NK-92 treated with Interleukin-12 subunit alpha and Interleukin-12 subunit beta, amount 100 ng/mL, for 24 hours (cell line): ENCODE measurements around the gene TMEM69.
"Not testable (repeated sequence)": the region's sequence is repeated elsewhere in the genome, so short reads cannot be mapped to it uniquely, and the experiment has no call there.

Source experiments
- DNase-seq: peaks from one replicate; lab custom pipeline; 2025; lab: John Stamatoyannopoulos, UW

TMEM69 gene, protein sequence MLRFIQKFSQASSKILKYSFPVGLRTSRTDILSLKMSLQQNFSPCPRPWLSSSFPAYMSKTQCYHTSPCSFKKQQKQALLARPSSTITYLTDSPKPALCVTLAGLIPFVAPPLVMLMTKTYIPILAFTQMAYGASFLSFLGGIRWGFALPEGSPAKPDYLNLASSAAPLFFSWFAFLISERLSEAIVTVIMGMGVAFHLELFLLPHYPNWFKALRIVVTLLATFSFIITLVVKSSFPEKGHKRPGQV

DNA sequence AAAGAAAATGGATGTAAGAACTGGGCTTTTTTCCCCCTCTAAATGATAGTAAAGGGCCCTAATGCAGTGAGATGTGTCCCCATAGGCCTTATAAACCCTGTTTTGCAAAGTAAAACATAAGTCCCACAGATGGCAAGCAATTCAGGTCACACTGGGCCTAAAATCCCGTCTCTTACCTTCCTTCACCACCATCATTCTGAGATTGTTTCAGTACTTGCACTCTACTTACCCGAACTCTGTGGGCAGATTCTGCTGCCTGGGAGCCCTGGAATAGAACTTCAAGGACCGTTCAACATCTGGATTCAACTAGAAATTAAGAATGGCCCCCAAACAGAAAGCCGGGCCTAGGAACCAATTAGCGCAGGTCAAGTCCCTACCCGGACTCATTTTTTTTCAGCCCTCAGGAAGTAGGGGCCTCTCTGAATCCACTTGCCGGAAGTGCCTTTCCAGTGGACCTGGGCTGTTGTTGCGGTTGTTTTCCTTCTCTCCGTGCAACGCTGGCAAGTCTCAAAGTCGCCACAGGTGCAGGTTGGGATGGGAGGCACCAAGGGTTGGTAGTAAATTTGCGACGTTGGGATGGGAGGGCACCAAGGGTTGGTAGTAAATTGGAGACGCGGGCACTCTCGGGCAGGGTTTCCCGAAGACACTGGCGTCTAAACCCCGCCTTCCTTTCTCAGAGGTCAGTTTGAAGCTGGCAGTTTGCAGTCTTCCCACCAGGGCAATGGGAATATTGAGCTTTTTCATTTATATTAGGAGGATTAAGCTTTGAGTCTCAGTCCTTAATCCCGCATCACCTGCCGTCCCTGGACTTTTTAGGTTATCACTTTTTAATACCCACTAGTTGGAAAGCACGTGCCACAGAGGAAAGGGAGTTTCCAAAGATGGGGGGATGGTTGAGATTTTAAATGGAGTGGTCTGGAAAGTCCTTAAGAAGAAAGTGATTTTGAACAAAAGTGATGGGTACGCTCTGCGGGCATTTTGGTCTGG lies at the start of gene TMEM69:
TSS of gene TMEM69 (plus strand) at position 428 of the 987 bp plus-strand sequence. CDS start 2,888 bp downstream, outside the sequence.
- DNase-seq, result peak; percentile 53

DNA sequence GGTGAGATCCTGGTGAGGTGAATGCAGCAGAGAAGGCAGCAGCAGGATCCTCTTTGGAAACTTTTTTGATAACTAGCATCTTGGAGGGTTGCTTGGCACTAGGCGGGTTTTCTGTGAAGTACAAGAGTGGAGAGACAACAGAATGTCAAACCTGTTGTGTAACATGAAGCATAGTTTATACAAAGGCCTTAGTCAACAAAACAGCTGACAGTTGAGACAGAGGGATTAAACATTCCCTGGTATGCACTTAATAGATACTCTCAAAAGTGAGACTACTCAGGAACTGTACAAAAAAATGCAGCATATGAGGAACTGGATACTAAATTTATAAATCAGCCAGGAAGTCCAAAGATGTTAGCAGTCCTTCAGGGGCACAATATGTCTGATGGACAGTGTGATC lies 47.7 kb upstream of the TMEM69 start:
- DNase-seq, result no peak

DNA sequence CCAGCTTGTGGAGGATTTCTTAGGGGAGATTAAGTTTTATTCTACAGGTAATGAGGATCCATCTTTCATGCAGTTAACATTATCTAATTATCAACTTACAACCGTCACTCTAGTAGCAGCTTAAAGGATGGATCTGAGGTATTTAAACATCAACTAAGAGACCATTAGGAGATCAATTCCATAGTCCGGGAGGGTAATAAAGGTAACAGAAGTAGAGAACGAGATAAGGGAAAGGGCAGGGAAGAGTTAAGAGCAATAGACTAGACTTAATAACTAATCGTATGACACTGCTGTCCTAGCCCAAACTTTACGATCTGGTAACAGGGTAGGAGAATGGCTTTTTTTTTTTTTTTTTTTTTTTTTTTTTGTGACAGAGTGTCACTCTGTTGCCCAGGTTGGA lies 44.7 kb upstream of the TMEM69 start:
- DNase-seq, result no peak

DNA sequence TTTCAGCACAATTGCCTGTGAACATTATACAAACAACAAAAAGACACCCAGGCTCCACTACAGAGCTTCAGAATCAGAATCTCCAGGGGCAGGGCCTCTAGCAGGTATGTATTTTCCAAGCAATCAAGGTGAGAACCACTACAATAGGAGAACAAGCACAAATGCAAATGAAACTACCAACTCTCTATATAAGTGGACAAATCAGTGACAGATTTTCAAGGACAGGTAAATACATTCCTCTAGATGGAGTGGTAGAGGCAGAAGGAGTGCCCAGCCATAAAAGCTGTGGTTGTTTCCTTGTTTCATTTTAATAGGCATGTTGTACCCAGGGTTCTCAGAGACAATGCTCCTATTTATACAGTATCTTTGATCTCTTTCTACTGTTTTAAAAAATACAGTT lies 44.0 kb upstream of the TMEM69 start:
- no peak for DNase-seq

DNA sequence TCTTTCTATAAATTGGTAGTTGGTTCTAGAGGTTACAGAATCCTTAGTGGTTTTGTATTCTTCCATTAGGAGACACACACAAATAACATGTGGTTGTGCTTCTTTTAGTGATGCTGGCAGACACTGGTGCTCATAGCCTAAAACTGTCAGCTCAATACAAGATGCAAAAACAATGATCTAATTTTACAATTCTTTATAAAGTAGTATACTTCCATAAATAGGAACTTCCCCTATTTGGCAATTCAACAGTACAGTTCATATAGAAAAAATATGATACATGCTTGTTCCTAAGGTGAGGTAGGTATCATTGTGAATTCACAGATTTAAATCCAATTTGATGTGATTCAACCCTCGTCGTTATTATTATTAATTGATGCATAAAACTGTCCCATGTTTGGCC lies 43.3 kb upstream of the TMEM69 start:
- DNase-seq, result no peak

DNA sequence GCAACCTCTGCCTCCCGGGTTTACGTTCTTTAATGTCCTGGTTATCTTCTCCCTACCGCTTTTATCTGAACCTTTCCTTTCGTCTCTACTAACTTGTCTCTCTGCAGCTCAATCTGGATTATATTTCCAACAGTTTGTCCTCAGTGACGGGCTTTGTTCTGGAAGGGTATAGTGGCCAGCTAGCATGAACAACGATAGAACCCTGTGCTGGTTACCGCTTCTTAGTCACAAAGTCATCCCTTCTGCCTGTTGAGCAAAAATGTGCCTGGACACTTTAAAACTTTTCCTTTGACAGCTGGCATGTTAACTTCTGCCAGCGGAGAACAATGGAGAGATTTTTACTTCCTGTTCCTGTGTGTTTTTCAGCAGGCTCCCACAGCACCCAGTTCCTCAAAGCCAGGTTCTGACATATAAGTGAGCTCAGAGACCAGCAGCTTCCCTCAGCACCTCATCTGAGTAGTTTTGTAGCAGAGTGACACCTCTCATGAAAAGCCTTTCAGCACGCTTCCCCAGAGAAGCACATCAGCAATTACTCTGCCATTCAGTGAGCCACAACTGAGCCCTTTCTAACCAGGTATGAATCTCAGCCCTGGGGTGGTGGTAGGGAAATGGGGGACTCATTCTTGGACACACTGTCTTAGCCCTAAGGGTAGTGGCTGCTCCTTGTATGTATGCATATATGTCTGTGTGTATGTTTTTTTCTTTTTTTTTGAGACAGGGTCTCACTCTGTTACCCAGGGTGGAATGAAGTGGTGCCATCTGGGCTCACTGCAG lies 40.5 kb upstream of the TMEM69 start:
- no peak for DNase-seq

DNA sequence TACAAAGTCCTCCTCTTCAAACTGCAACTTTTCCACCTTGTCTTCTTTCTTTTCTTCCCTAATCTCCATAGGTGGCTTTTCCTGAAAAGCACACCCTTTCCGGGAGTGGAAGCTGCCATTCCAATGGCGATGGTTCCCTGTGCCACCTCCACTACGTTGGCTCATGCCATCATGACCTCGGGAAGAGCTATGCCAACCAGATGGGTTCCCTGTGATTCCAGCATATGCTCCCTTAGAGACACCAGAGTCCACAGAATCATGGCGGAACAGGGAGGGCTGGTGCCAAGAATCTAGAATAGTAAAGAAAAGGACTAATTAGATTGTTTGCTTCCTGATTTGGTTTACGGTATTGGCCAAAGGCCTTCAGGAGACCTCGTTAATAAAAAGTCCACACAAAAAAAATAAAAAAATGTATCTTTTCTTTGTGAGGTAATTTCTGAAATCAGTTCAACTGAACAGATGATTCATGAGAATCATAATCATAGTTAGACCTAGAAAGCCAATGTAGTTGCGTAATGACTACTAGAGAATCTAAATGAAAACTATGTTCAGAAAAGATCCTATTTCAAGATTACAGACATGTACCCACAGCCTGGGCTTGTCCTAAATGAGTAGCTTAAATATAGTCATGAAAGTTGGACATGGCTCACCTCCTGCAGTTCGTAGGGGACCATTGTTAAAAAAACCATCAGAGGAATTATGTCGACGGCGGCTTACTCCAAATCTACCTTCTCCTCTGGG lies 33.3 kb upstream of the TMEM69 start:
- DNase-seq, result no peak

DNA sequence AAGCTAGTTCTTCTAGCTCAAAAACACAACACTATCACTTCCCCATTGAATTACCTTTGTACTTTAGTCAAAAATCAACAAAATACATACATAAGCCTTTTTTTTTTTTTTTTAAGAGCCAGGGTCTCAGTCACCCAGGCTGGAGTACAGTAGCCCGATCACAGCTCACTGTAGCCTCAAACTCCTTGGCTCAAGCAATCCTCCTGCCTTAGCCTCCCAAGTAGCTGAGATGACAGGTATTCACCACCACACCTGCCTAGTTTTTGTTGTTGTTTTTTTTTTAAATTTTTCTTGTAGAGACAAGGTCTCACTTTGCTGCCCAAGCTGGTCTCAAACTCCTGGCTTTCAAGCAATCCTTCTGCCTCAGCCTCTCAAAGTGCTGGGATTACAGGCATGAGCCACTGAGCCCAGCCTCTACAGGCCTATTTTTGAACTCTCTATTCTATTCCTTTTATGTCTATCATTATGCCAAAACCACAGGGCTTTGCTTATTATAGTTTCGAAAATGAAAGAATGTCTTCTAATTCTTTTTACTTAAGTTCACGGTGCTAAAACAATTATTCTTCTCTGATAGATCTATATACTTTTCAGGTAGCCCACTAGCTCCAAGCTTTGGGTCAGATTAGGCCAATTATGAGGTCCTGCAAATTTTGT lies 31.3 kb upstream of the TMEM69 start:
- DNase-seq, result no peak

DNA sequence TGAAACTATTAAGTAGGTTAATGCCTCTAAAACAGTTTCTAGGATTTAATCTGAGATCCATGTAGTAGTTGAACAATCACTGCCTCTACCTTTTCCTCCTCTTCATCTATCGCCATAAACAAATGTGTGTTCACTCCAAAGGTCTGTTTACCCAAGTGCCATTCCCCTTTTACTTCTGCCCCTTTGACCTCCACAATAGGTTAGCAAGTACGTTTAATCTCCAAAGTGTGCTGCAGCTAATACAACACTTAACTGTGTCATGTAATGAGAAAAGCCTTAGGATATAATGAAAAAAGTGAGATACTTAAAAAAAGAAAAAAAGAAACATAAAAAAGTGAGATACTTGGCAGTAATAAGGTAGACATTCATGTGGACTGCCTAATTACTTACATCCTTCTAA lies 29.8 kb upstream of the TMEM69 start:
- DNase-seq, result no peak

DNA sequence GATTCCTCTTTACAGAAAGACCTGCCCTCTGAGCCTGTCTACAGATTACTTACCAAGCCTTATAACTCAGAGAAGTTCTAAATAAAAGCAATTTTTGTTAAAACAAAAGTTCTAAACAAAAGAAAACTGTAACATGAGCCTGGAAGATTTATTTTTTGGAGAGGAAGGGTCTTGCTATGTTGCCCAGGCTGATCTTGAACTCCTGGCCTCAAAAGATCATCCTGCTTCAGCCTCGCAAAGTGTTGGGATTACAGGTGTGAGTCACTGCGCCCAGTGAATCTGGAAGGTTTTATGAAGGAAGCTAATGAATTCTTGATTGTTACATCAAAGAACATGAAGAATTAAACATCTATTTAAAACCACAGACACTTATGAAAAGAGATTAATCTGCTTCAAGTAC lies 28.8 kb upstream of the TMEM69 start:
- DNase-seq, result no peak

DNA sequence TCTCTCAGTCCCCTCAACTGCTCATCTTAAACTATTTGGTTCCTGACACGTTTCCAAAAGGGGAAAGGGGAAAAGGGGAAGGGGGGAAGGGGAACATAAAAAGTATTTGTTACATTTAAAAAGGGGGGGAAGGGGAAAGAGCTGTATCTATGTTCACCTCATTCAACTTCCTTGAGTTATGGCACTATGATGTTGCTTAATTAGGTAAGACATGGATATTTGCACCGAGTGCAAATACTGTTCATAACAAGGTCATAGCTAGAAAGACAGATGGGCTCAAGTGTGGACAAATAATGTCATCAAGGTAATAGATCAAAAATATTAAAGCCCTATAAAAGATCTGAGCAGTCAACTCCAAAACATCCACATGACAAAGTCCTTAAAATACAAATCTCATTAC lies 27.6 kb upstream of the TMEM69 start:
- no peak for DNase-seq

DNA sequence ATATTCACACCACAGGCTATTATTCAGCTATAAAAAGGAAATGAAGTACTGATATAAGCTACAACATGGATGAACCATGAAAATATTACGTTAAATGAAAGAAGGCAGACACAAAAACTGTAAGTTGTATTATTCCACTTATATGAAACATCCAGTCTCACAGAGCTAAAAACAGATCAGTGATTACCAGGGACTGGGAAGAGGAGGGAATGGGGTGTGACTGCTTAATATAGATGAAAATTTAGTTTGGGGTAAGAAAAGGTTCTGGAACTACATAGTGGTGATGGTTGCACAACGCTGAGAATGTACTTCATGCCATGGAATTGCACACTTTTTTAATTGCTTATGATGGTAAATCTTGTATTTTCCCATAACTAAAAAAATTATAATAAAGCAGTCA lies 21.1 kb upstream of the TMEM69 start:
- no peak for DNase-seq

DNA sequence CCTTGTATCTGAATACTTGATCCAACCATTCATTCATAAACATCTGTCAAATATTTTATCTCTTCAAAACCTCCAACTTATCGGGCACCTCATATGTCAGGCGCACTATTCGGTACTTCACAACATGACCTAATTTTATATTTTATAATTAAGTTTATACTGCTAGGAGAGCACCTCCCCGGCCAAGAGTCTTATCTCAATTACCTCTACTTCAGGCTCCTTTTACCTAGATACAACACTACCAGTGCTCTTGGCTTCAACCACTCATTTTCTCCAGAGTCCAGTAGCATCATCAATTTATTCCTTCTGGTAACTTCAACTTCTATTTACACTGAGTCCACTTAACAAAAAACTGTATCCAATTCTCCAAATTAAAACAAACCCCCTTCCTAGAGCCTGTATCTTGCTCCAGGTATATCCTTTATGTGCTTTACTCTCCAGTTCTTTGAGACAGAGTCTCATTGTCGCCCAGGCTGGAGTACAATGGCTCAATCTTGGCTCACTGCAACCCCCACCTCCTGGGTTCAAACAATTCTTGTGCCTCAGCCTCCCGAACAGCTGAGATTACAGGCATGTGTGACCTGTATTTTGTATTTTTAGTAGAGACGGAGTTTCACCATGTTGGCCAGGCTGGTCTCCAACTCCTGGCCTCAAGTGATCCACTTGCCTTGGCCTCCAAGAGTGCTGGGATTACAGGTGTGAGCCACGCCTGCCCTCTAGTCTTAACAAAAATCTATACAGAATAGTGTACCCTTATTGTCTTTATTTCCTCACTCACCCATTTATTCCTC lies 20.5 kb upstream of the TMEM69 start:
- DNase-seq, result no peak

DNA sequence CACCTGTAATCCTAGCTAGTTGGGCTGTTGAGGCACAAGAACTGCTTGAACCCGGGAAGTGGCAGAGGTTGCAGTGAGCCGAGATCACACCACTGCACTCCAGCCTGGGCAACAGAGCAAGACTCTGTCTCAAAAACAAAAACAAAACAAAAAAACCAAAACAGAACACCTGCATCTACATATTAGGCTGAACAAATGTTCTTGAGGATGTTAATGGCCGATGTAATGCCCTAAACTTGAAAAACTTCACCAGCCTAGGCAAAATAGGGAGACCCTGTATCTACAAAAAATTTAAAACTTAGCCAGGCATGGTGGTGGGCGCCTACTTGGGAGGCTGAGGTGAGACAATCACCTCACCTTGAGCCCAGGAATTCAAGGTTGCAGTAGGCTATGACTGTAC lies 19.5 kb upstream of the TMEM69 start:
- no peak for DNase-seq

DNA sequence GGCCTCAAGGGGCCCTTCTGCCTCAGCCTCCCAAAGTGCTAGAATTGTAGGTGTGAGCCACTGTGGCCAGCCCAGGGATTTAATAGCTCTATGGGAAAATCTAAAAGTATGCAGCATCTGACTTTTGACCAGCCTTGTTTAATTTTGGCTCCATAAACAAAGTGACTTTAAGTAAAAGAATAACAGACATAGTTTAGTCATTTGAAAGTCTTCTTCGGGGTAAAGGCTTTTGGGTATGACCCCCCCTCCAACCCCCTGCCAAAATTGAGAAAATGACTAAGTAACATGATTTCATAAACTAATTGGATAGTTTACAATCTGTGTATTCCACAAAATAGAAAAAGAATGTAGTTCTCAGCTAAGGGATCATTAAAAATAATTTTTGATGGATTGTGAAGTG lies 18.6 kb upstream of the TMEM69 start:
- no peak for DNase-seq

DNA sequence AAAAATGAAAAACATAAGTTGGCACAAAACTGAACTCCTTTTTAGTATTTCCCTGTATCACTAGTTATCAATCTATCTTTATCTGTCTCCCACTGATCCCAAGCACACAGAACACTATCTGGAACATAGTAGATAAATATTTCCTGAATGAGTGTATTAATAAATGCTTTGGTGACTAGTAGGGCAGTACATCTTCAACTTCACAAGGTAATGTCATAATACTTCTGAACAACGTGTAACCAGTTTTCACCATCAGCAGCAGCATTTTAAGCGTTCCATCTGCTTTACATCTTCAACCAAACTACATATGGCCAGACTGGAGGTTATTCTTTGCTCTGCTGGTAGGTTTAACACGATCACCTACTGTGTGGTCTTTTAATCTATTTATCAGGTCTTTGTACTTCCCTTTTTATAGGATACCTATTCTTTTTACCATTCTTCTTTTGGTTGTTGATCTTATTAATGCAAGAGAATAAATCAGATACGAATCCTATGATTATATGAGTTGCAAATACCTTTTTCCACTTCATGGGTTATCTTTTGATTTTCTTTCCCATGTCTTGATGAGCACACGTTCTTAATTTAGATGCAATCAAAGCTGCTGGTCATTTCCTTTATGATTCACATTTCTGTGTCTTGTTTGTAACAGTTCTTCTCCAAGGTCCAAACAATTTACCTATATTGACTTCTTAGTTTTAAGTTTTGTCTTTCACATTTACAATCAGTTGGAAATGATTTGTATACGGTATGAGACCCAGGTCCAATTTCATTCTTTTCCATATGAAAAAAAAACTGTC lies 17.9 kb upstream of the TMEM69 start:
- no peak for DNase-seq

DNA sequence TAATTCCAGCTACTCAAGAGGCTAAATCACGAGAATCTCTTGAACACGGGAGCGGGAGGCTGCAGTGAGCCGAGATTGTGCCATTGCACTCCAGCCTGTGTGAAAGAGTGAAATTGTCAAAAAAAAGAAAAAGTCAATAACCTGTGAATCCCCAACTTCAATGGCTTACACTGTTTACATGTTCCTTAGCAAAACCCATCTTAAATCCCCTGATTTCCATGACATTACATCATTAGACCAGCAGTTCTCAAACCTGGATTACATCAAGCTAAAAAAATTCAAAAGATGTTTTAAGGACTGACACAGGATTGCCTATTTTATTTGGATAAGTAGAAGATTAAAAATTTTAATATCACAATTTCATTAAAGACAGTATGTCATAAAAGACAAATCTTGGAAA lies 14.0 kb upstream of the TMEM69 start:
- no peak for DNase-seq

DNA sequence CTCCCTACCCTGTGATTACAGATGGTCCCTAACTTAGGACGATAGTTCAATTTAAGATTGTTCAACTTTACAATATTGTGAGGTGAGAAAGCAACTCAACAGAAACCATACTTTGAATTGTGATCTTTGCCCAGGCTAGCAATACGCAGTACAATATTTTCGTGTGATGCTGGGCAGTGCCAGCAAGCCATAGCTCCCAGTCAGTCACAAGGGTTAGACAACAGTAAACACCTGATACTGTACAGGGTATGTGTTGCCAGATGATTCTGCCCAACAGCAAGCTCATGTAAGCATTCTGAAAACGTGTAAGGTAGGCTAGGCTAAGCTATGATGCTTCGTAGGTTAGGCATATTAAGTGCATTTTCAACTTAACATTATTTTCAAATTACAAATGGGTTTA lies 13.5 kb upstream of the TMEM69 start:
- no peak for DNase-seq

DNA sequence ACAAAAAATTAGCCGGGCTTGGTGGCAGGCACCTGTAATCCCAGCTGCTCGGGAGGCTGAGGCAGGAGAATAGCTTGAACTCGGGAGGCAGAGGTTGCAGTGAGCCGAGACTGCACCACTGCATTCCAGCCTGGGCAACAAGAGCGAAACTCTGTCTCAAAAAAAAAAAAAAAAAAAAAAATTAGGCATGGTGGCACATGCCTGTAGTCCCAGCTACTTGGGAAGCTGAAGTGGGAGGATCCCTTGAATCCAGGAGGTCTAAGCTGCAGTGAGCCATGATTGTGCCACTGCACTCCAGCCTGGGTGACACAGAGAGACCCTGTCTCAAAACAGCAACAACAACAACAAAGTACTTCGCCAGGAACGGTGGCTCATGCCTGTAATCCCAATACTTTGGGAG lies 11.4 kb upstream of the TMEM69 start:
- not testable (repeated sequence) for DNase-seq
